GM19324 (cell line): ENCODE data around the gene PCSK7.

Source experiments
- ATAC-seq: cut with Tn5 transposase; IDR thresholded peaks from one replicate; pipeline ENCODE4 v1.9.1; 2021; ENCODE audit warnings: mild to moderate bottlenecking, moderate library complexity; ENCODE audit not compliant: unreplicated experiment, low FRiP score

Gene PCSK7

GRCh38 chr11:117170210-117170609 is 61.7 kb downstream of the PCSK7 start:
- ATAC-seq = no peak

GRCh38 chr11:117169736-117170135 is 62.1 kb downstream of the PCSK7 start:
- no peak for ATAC-seq

- no peak for ATAC-seq
Observed at GRCh38 chr11:117166491-117166890, 65.4 kb downstream of the PCSK7 start.

- no peak for ATAC-seq
Observed at GRCh38 chr11:117160826-117161225, 71.0 kb downstream of the PCSK7 start.

GRCh38 chr11:117159892-117160291 is 72.0 kb downstream of the PCSK7 start:
- no peak for ATAC-seq

DNA sequence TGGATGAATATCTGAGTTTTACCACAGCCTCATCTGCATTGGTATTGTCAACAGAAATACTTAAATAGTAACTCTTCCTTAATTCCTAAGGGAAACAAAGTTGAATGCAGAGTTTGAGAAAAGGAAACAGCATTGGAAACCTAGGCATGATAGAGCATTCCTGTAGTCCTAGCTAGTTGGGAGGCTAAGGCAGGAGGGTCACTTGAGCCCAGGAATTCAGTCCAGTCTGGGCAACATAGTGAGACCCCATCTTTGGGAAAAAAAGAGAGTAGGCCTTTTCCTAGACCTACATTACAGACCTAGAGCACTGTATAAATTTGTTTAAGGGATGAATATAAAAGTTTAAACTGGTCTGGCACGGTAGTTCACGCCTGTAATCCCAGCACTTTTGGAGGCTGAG is 74.4 kb downstream of the PCSK7 start:
- ATAC-seq = no peak

- no peak for ATAC-seq
Observed at GRCh38 chr11:117154468-117154867, 77.4 kb downstream of the PCSK7 start.
